Measurements from ENCODE around the gene BNIPL.

Gene BNIPL

DNA sequence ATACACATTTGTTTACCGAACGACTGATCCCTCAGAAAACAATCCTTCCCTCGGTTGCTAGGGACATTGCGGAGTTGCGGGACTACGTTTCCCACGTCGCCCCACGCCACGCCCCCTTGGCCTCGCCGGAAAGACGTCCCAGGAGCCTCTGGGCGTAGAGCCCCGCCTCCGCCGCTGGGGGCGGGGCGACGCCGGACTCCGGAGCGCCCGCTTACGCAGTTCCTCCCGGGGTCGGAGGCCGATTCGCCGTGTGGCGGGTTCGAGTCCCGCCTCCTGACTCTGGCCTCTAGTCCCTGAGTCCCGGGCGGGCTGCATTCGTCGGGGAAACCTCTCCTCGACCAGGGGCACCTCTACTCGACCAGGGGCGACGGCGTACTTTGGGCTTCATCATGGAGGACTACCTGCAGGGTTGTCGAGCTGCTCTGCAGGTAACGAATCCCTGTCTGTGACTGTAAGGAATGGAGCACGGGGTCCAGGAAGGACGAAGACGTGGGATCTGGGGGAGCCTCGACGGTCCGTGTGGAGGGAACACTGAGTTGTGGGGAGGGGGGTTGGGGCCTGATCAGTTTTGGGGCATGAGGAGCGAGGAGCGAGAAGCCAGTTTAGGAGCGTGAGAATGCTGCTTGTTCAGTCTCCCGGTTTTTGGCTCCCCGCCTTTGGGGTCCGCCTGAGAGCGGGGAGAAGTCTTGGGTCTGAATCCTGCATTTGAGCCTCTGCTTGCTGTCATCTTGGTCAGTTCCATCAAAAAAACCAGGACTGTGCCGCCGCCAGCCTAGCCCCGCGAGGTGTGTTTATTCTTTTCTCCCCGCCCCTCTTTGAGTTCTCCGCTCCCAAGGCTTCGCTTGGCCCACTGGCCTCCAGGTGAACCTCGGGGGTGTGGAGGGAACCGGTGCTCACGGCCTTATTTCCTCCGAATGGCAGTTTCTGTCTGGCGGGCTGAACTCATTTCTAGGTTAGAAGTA, 27.9 kb upstream of the BNIPL start, which contains the start of gene PRUNE1:
Gene PRUNE1 (plus strand): TSS at position 206 of the 962 bp plus-strand sequence. CDS start 184 bp downstream, at position 390.
- H3K4me1 ChIP-seq (ENCODE audit: insufficient read depth, low read length, severe bottlenecking) = peaks cover 49% of the 10 kb centered on the region

GRCh38 chr1:151009206-151009587, 27.2 kb upstream of the BNIPL start:
- Histone ChIP-seq H3K9me3 (ENCODE audit: low read length) (no peaks in the 10 kb centered on the region), H2AFZ (ENCODE audit: low read length) (0 out of 2 replicates have a peak overlapping the region, but pooled peaks have one; percentile 4), H3K4me2 (ENCODE audit: low read length) (peak overlapping the region; percentile 70), H3K27me3 (ENCODE audit: insufficient read depth, low read length) (no peaks in the 10 kb centered on the region), H3K79me2 (ENCODE audit: insufficient read depth, low read length) (no peaks in the 10 kb centered on the region), H3F3A (ENCODE audit: insufficient read depth, low read length) (no peaks in the 10 kb centered on the region), H3K36me3 (ENCODE audit: insufficient read depth, low read length) (no peaks in the 10 kb centered on the region), H3K9me2 (ENCODE audit: low read depth, low read length) (no peaks in the 10 kb centered on the region), H3K9ac (ENCODE audit: low read length) (peak overlapping the region; percentile 76), H4K20me1 (ENCODE audit: insufficient read depth, low read length) (no peaks in the 10 kb centered on the region), H3K27ac (ENCODE audit: low read depth, low read length, poor library complexity, severe bottlenecking) (peak overlapping the region; percentile 6), H3K4me3 (ENCODE audit: low read depth, low read length, poor library complexity, severe bottlenecking) (peak overlapping the region; percentile 72), H3K4me1 (ENCODE audit: insufficient read depth, low read length, severe bottlenecking) (peaks cover 49% of the 10 kb centered on the region)
- TF ChIP-seq CTCF (IDR thresholded peaks at IDR 0.05; ENCODE audit: low read length) = no peak
- TF ChIP-seq EZH2 (IDR thresholded peaks at IDR 0.05; ENCODE audit: borderline replicate concordance, low read length) = no peak

More for the DNA sequence above, 27.9 kb upstream of the BNIPL start, which contains the start of gene PRUNE1:
- Histone ChIP-seq H4K20me1 (ENCODE audit: insufficient read depth, low read length) (no peaks in the 10 kb centered on the region), H3K4me3 (ENCODE audit: low read depth, low read length, poor library complexity, severe bottlenecking) (peak within 1 kb of the TSS; percentile 72), H3K79me2 (ENCODE audit: insufficient read depth, low read length) (no peaks in the 10 kb centered on the region), H3F3A (ENCODE audit: insufficient read depth, low read length) (no peaks in the 10 kb centered on the region), H3K27ac (ENCODE audit: low read depth, low read length, poor library complexity, severe bottlenecking) (peak within 1 kb of the TSS; percentile 68), H3K36me3 (ENCODE audit: insufficient read depth, low read length) (no peaks in the 10 kb centered on the region), H3K9me3 (ENCODE audit: low read length) (no peaks in the 10 kb centered on the region), H3K4me2 (ENCODE audit: low read length) (peak within 1 kb of the TSS; percentile 70), H3K27me3 (ENCODE audit: insufficient read depth, low read length) (no peaks in the 10 kb centered on the region), H2AFZ (ENCODE audit: low read length) (peak within 1 kb of the TSS; percentile 48), H3K9me2 (ENCODE audit: low read depth, low read length) (no peaks in the 10 kb centered on the region), H3K9ac (ENCODE audit: low read length) (peak within 1 kb of the TSS; percentile 76)
- TF ChIP-seq EZH2 (IDR thresholded peaks at IDR 0.05; ENCODE audit: borderline replicate concordance, low read length) (no peak), CTCF (IDR thresholded peaks at IDR 0.05; ENCODE audit: low read length) (no peak)

DNA sequence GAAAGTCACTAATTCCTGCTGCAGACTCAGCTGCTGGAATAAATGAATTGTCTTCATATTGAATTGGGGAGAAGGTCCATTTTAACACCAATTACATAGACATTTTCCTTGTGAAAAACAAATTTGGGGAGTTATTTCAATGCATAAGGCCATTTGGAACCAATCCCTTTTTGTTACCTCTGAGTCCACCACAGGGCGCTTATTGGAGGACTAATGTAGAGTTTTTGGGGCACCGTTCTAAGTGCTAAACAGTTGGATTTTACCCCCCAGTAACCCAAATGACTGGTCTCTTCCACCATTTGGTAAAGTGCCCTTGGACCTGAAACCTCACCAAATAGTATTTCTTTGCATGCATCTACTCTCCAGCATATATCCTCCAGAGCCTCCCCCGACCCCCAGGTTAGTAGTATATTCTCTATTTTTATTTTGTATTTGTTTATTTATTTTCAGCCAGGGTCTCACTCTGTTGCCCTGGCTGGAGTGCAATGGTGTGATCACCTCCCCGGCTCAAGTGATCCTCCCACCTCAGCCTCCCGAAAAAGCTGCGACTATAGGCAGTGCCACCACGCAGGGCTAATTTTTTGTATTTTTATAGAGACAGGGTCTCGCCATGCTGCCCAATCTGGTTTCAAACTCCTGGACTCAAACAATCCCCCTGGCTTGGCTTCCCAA, 26.6 kb upstream of the BNIPL start:
- peak overlapping the region; percentile 70 for H3K4me2 ChIP-seq (ENCODE audit: low read length)
- no peaks in the 10 kb centered on the region for H4K20me1 ChIP-seq (ENCODE audit: insufficient read depth, low read length)
- no peak for TF ChIP-seq CTCF (IDR thresholded peaks at IDR 0.05; ENCODE audit: low read length)
- TF ChIP-seq EZH2 (IDR thresholded peaks at IDR 0.05; ENCODE audit: borderline replicate concordance, low read length) = no peak
- no peak overlapping the region for H2AFZ ChIP-seq (ENCODE audit: low read length)
- peaks cover 49% of the 10 kb centered on the region for H3K4me1 ChIP-seq (ENCODE audit: insufficient read depth, low read length, severe bottlenecking)
- H3K27ac ChIP-seq (ENCODE audit: low read depth, low read length, poor library complexity, severe bottlenecking) = peak overlapping the region; percentile 6
- no peaks in the 10 kb centered on the region for H3F3A ChIP-seq (ENCODE audit: insufficient read depth, low read length)
- H3K27me3 ChIP-seq (ENCODE audit: insufficient read depth, low read length) = no peaks in the 10 kb centered on the region
- H3K36me3 ChIP-seq (ENCODE audit: insufficient read depth, low read length) = no peaks in the 10 kb centered on the region
- no peaks in the 10 kb centered on the region for H3K79me2 ChIP-seq (ENCODE audit: insufficient read depth, low read length)
- H3K9ac ChIP-seq (ENCODE audit: low read length) = peak overlapping the region; percentile 76; the same call in 1 of the 2 replicates
- H3K4me3 ChIP-seq (ENCODE audit: low read depth, low read length, poor library complexity, severe bottlenecking) = peak overlapping the region; percentile 72
- no peaks in the 10 kb centered on the region for H3K9me2 ChIP-seq (ENCODE audit: low read depth, low read length)
- no peaks in the 10 kb centered on the region for H3K9me3 ChIP-seq (ENCODE audit: low read length)

Measured in OCI-LY1 (cell line).